A549 (cell line): ENCODE data around the gene RBM27. TPM values are rescaled to one million over a fixed set of nuclear protein-coding genes. Genes with fewer than 3 reads are reported as not detected.

Source experiments
- ATAC-seq, 2 experiments: fragments of 200-7000 bp in 1 of 2; fragments of >200 bp in 1 of 2; cut with Nextera tagmentation in 1 of 2; cut with Tn5 transposase in 1 of 2; 3 replicates each; pipeline versions ENCODE4 v1.8.0 to v1.9.1; 2018 to 2020; ENCODE audit warnings: mild to moderate bottlenecking in 1 of 2, moderate library complexity in 1 of 2
- CTCF ChIA-PET: fragments of 300-600 bp; sonication (Branson Sonifier 250); formaldehyde crosslinking; extraction: SDS; loops from one replicate; lab custom pipeline; 2021; ENCODE audit warnings: antibody characterized with exemption, inconsistent platforms; lab: Yijun Ruan, JAX
- POLR2A ChIA-PET: fragments of 350-600 bp; formaldehyde crosslinking; extraction: SDS; loops from one replicate; lab custom pipeline; 2021; ENCODE audit warnings: antibody characterized with exemption, inconsistent platforms; lab: Yijun Ruan, JAX
- DNase-seq, 2 experiments: peaks; one replicate each; pipeline versions ENCODE4 v3.0.0 to v3.0.0-alpha.2; 2011 to 2016; ENCODE audit warnings: low read depth in 1 of 2, low spot score in 1 of 2
- FAIRE-seq: peaks from 2 replicates; lab custom pipeline; 2011; peaks lifted over from hg19 to GRCh38; lab: Jason Lieb, UNC
- H3K27ac ChIP-seq, 2 experiments: fragments of >200 bp; sonication (Bioruptor Twin); formaldehyde crosslinking; 3 replicates each; pipeline ENCODE4 v1.5.1; 2016 to 2017
- H3K4me1 ChIP-seq: fragments of >200 bp; sonication (Bioruptor Twin); formaldehyde crosslinking; 3 replicates; pipeline ENCODE4 v1.6.1; 2016
- H3K4me2 ChIP-seq: fragments of >200 bp; sonication (Bioruptor Twin); formaldehyde crosslinking; 3 replicates; pipeline ENCODE4 v1.6.1; 2016
- H3K4me3 ChIP-seq: fragments of >200 bp; sonication (Bioruptor Twin); formaldehyde crosslinking; 3 replicates; pipeline ENCODE4 v1.5.1; 2016
- H3K9me3 ChIP-seq: fragments of >200 bp; sonication (Bioruptor Twin); formaldehyde crosslinking; 3 replicates; pipeline ENCODE4 v1.6.1; 2016
- ATOH8 ChIP-seq: fragments of 250-450 bp; sonication (Bioruptor Pico); IDR thresholded peaks from 2 replicates; pipeline ENCODE4 v1.5.0; 2020; ENCODE audit warnings: low read depth, mild to moderate bottlenecking, moderate library complexity
- BCL3 ChIP-seq: fragments of >200 bp; sonication (Bioruptor Twin); formaldehyde crosslinking; IDR thresholded peaks from 3 replicates; pipeline ENCODE4 v1.6.1; 2016
- CEBPB ChIP-seq, 2 experiments: fragments of >200 bp in 1 of 2; sonication (Bioruptor Twin) in 1 of 2; formaldehyde crosslinking in 1 of 2; IDR thresholded peaks; 2 replicates each; pipeline ENCODE4 v1.6.1; 2012 to 2016
- CHD2 ChIP-seq: fragments of 150-350 bp; IDR thresholded peaks from 2 replicates; pipeline ENCODE4 v1.6.1; 2014; ENCODE audit warnings: low read length; ENCODE audit not compliant: partially characterized antibody
- E2F6 ChIP-seq: IDR thresholded peaks from 2 replicates; pipeline ENCODE4 v1.6.1; 2012; ENCODE audit warnings: low read depth, borderline replicate concordance
- EHMT2 ChIP-seq: fragments of 200-600 bp; sonication (generic); IDR thresholded peaks from 2 replicates; pipeline ENCODE4 v1.6.1; 2016; ENCODE audit warnings: antibody characterized with exemption, low read depth, mild to moderate bottlenecking, moderate library complexity
- EP300 ChIP-seq, 2 experiments: fragments of >200 bp; sonication (Bioruptor Twin); formaldehyde crosslinking; IDR thresholded peaks; 2 replicates in 1 of 2; 3 replicates in 1 of 2; pipeline ENCODE4 v1.6.1; 2016 to 2017
- FOSL2 ChIP-seq, 2 experiments: fragments of 450-650 bp in 1 of 2; fragments of >200 bp in 1 of 2; sonication (Bioruptor Twin) in 1 of 2; formaldehyde crosslinking; IDR thresholded peaks; 2 replicates each; pipeline versions ENCODE4 v1.5.0 to v1.6.1; 2016 to 2020; ENCODE audit warnings: mild to moderate bottlenecking in 1 of 2, moderate library complexity in 1 of 2
- FOXS1 ChIP-seq: fragments of 250-450 bp; sonication (Bioruptor Pico); IDR thresholded peaks from 2 replicates; pipeline ENCODE4 v1.5.0; 2020; ENCODE audit warnings: mild to moderate bottlenecking, moderate library complexity
- GATA3 ChIP-seq: IDR thresholded peaks from 2 replicates; pipeline ENCODE4 v1.6.1; 2012; ENCODE audit warnings: borderline replicate concordance
- HEYL ChIP-seq: fragments of 250-450 bp; sonication (Bioruptor Pico); IDR thresholded peaks from 2 replicates; pipeline ENCODE4 v1.8.0; 2021; ENCODE audit warnings: mild to moderate bottlenecking, moderate library complexity
- JUN ChIP-seq, 2 experiments: fragments of >200 bp; sonication (Bioruptor Twin); formaldehyde crosslinking; IDR thresholded peaks; 2 replicates in 1 of 2; 3 replicates in 1 of 2; pipeline ENCODE4 v1.6.1; 2016 to 2017
- JUNB ChIP-seq: fragments of >200 bp; sonication (Bioruptor Twin); formaldehyde crosslinking; IDR thresholded peaks from 2 replicates; pipeline ENCODE4 v1.6.1; 2016
- KDM1A ChIP-seq: fragments of 200-600 bp; sonication (generic); IDR thresholded peaks from 2 replicates; pipeline ENCODE4 v1.6.1; 2016; ENCODE audit warnings: low read depth, mild to moderate bottlenecking
- KDM5A ChIP-seq: fragments of 200-600 bp; sonication (generic); IDR thresholded peaks from 2 replicates; pipeline ENCODE4 v1.6.1; 2016; ENCODE audit warnings: antibody characterized with exemption, mild to moderate bottlenecking
- MAFK ChIP-seq: fragments of 450-650 bp; IDR thresholded peaks from 2 replicates; pipeline ENCODE4 v1.6.1; 2014; ENCODE audit not compliant: partially characterized antibody
- MAX ChIP-seq: IDR thresholded peaks from 2 replicates; pipeline ENCODE4 v1.6.1; 2012
- MYC ChIP-seq: IDR thresholded peaks from 2 replicates; pipeline ENCODE4 v1.6.1; 2012; ENCODE audit warnings: mild to moderate bottlenecking, inconsistent platforms, low read length, improper control_type of control experiment, borderline replicate concordance
- NPAS2 ChIP-seq: fragments of 250-450 bp; sonication (Bioruptor Pico); IDR thresholded peaks from 2 replicates; pipeline ENCODE4 v1.8.0; 2022; ENCODE audit warnings: mild to moderate bottlenecking, moderate library complexity, borderline replicate concordance
- PBX3 ChIP-seq: IDR thresholded peaks from 2 replicates; pipeline ENCODE4 v1.6.1; 2012
- PHF8 ChIP-seq: fragments of 200-600 bp; sonication (generic); IDR thresholded peaks from 2 replicates; pipeline ENCODE4 v1.6.1; 2016; ENCODE audit warnings: low read depth, mild to moderate bottlenecking, antibody characterized with exemption, moderate library complexity, borderline replicate concordance
- POLR2A ChIP-seq: IDR thresholded peaks from 2 replicates; pipeline ENCODE4 v1.6.1; 2012; ENCODE audit warnings: mild to moderate bottlenecking, low read length
- POLR2AphosphoS2 ChIP-seq: conservative IDR thresholded peaks from 2 replicates; pipeline ENCODE4 v1.6.1; 2012; ENCODE audit warnings: low read length, improper control_type of control experiment, inconsistent platforms
- RAD21 ChIP-seq, 2 experiments: fragments of >200 bp in 1 of 2; sonication (Bioruptor Twin) in 1 of 2; formaldehyde crosslinking in 1 of 2; IDR thresholded peaks in 1 of 2; conservative IDR thresholded peaks in 1 of 2; 2 replicates in 1 of 2; 3 replicates in 1 of 2; pipeline ENCODE4 v1.6.1; 2012 to 2018; ENCODE audit warnings: inconsistent platforms in 1 of 2
- RFX5 ChIP-seq: fragments of 450-650 bp; IDR thresholded peaks from 2 replicates; pipeline ENCODE4 v1.7.1; 2014; ENCODE audit warnings: antibody characterized with exemption, mild to moderate bottlenecking, moderate library complexity
- ZFP36 ChIP-seq: fragments of 450-650 bp; IDR thresholded peaks from 2 replicates; pipeline ENCODE4 v1.6.1; 2014; ENCODE audit warnings: borderline replicate concordance; ENCODE audit not compliant: partially characterized antibody
- ZNF302 ChIP-seq: fragments of 250-450 bp; sonication (Bioruptor Pico); IDR thresholded peaks from 2 replicates; pipeline ENCODE4 v1.9.0; 2021; ENCODE audit warnings: inconsistent platforms, mild to moderate bottlenecking, moderate library complexity
- WGBS: methylation state at CpG from one replicate; pipeline ENCODE4 v1.1.6; 2017; ENCODE audit errors: missing lambda C conversion rate; 5-methylcytosine and 5-hydroxymethylcytosine counted together
- polyA minus RNA-seq: library from RNA; depleted of rRNA, polyadenylated mRNA; stranded (reverse); fragments of >200 nt; gene quantifications from 2 replicates; pipeline ENCODE4 v1.2.3, GENCODE V29; 2011; rRNA and poly(A)+ RNA removed
- polyA plus RNA-seq, 4 experiments: library from polyadenylated mRNA; depleted of rRNA in 3 of 4; stranded (reverse); fragments of >200 nt; fragmentation: RNase III in 1 of 4; extraction: RNeasy Plus Mini Kit Qiagen cat#74134 plus additional on column Dnase treatment in 1 of 4; gene quantifications; 2 replicates in 3 of 4; 3 replicates in 1 of 4; pipeline ENCODE4 v1.2.3, GENCODE V29; 2011 to 2017

RBM27 gene
- polyA plus RNA-seq (2011; rRNA removed): 23.9 and 27.4 TPM in 2 replicates
- polyA plus RNA-seq (2012; cell fraction: cytosol; rRNA removed): 4.8 and 7.3 TPM in 2 replicates
- polyA plus RNA-seq (2012; cell fraction: nucleus; rRNA removed): 3.1 and 3.8 TPM in 2 replicates
- 12.9 to 13.3 TPM (median 13.1 TPM) in 3 replicates for polyA plus RNA-seq (2017; fragmentation: RNase III; extraction: RNeasy Plus Mini Kit Qiagen cat#74134 plus additional on column Dnase treatment)
- 90.4 and 113 TPM in 2 replicates for polyA minus RNA-seq

GRCh38 chr5:146203011-146203871, at the start of gene RBM27:
Gene RBM27 (plus strand): TSS chr5:146203605. CDS start chr5:146203766, 161 bp downstream.
- POLR2A ChIA-PET: interaction anchor here (0.6 to 1.5 kb wide), 11 partner anchors 10 to 216 kb away, joined by 3 to 9 read pairs (median 3); partner anchors contain the start of gene LARS1
- peak within 1 kb of the TSS; percentile 90 to 98 for H3K27ac ChIP-seq
- 2% methylated on average over 42 of the region's 48 CpGs for WGBS
- ATAC-seq (peak; percentile 100), FAIRE-seq (no peak)
- TF ChIP-seq NPAS2 (CRISPR knock-in tag) (no peak), E2F6 (peak; percentile 19; the same call in 1 of the 2 replicates), CHD2 (peak; percentile 19), HEYL (CRISPR knock-in tag) (no peak), PHF8 (peak; percentile 70), EHMT2 (no peak), CEBPB (IDR thresholded peaks at IDR 0.05) (peak in 1 of 2 experiments; percentile 18; a peak in 1 of 4 replicates), JUN (IDR thresholded peaks at IDR 0.05) (peak in 1 of 2 experiments; percentile 78; a peak in 3 of 5 replicates), PBX3 (peak; percentile 100), ZFP36 (no peak), RAD21 (conservative IDR thresholded peaks at IDR 0.05 in 1 of 2, IDR thresholded peaks at IDR 0.05 in 1 of 2) (no peak), BCL3 (peak; percentile 76; the same call in 2 of the 3 replicates), ZNF302 (CRISPR knock-in tag) (no peak), GATA3 (peak; percentile 76), KDM5A (no peak), RFX5 (0 out of 2 replicates have a peak, but pooled peaks have one; percentile 14), KDM1A (no peak), FOSL2 (IDR thresholded peaks at IDR 0.05) (no peak), FOSL2 (CRISPR knock-in tag; IDR thresholded peaks at IDR 0.05) (peak; percentile 52; the same call in 1 of the 2 replicates), POLR2AphosphoS2 (no peak), MAFK (peak; percentile 48), EP300 (IDR thresholded peaks at IDR 0.05) (no peak), FOXS1 (0 out of 2 replicates have a peak, but pooled peaks have one; percentile 29), JUNB (no peak), ATOH8 (CRISPR knock-in tag) (0 out of 2 replicates have a peak, but pooled peaks have one; percentile 14), MAX (peak; percentile 95), POLR2A (peak; percentile 46; the same call in 1 of the 2 replicates), MYC (peak; percentile 18; the same call in 1 of the 2 replicates)
- TF ChIP-seq, all 56 proteins: peak for 16
- peak within 1 kb of the TSS; percentile 74 for H3K4me3 ChIP-seq
- H3K4me1 ChIP-seq: peaks cover 37% of the 10 kb centered on the region
- peak within 1 kb of the TSS; percentile 91 for H3K4me2 ChIP-seq
- DNase-seq: peak; percentile 99 to 100
- CTCF ChIA-PET: interaction anchor here (1.4 kb wide), 1 partner anchor 14 kb away, joined by 3 read pairs; no protein-coding TSS in a partner anchor
- H3K9me3 ChIP-seq: no peaks in the 10 kb centered on the region
